Measurements from ENCODE around the gene FAM241B.

Gene FAM241B

GRCh38 chr10:69662901-69663300 lies 32.9 kb downstream of the FAM241B start:
- in situ Hi-C loops (cut with HindIII; ENCODE audit: low sequenced_read_pairs): loop anchor here (5.0 kb wide), 1 partner anchor 34 kb away; no protein-coding TSS in a partner anchor

- in situ Hi-C loops (cut with HindIII; ENCODE audit: low sequenced_read_pairs): loop anchor here (5.0 kb wide), 1 partner anchor 34 kb away; no protein-coding TSS in a partner anchor
These were observed 33.4 kb downstream of the FAM241B start for GRCh38 chr10:69663369-69663947.

- in situ Hi-C loops (cut with HindIII; ENCODE audit: low sequenced_read_pairs): no loop called here
These were observed 35.6 kb downstream of the FAM241B start for GRCh38 chr10:69665474-69666320.

GRCh38 chr10:69666756-69667155 lies 36.7 kb downstream of the FAM241B start:
- in situ Hi-C loops (cut with HindIII; ENCODE audit: low sequenced_read_pairs): no loop called here

GRCh38 chr10:69668721-69669120 lies 38.7 kb downstream of the FAM241B start:
- in situ Hi-C loops (cut with HindIII; ENCODE audit: low sequenced_read_pairs): no loop called here

GRCh38 chr10:69669409-69669808 lies 39.4 kb downstream of the FAM241B start:
- in situ Hi-C loops (cut with HindIII; ENCODE audit: low sequenced_read_pairs): no loop called here

- in situ Hi-C loops (cut with HindIII; ENCODE audit: low sequenced_read_pairs): no loop called here
These were observed 43.5 kb downstream of the FAM241B start for GRCh38 chr10:69673521-69673920.

- in situ Hi-C loops (cut with HindIII; ENCODE audit: low sequenced_read_pairs): loop anchor here (25.0 kb wide), 1 partner anchor 238 kb away; no protein-coding TSS in a partner anchor
These were observed 44.7 kb downstream of the FAM241B start for GRCh38 chr10:69674786-69675185.

GRCh38 chr10:69676301-69676700 lies 46.3 kb downstream of the FAM241B start:
- in situ Hi-C loops (cut with HindIII; ENCODE audit: low sequenced_read_pairs): loop anchor here (25.0 kb wide), 1 partner anchor 236 kb away; no protein-coding TSS in a partner anchor

GRCh38 chr10:69677985-69678654 lies 48.1 kb downstream of the FAM241B start:
- in situ Hi-C loops (cut with HindIII; ENCODE audit: low sequenced_read_pairs): loop anchor here (25.0 kb wide), 1 partner anchor 234 kb away; no protein-coding TSS in a partner anchor

GRCh38 chr10:69679736-69680135 lies 49.7 kb downstream of the FAM241B start:
- in situ Hi-C loops (cut with HindIII; ENCODE audit: low sequenced_read_pairs): loop anchor here (25.0 kb wide), 1 partner anchor 233 kb away; no protein-coding TSS in a partner anchor

GRCh38 chr10:69680610-69681009 lies 50.6 kb downstream of the FAM241B start:
- in situ Hi-C loops (cut with HindIII; ENCODE audit: low sequenced_read_pairs): loop anchor here (25.0 kb wide), 1 partner anchor 232 kb away; no protein-coding TSS in a partner anchor

- in situ Hi-C loops (cut with HindIII; ENCODE audit: low sequenced_read_pairs): loop anchor here (25.0 kb wide), 1 partner anchor 231 kb away; no protein-coding TSS in a partner anchor
These were observed 51.4 kb downstream of the FAM241B start for GRCh38 chr10:69681436-69681835.

GRCh38 chr10:69682955-69683474 lies 53.0 kb downstream of the FAM241B start:
- in situ Hi-C loops (cut with HindIII; ENCODE audit: low sequenced_read_pairs): loop anchor here (25.0 kb wide), 1 partner anchor 229 kb away; no protein-coding TSS in a partner anchor

Measured in DLD1 (cell line).